HCT116 (cell line): ENCODE data around the gene TMEM184A. TPM values are rescaled to one million over a fixed set of nuclear protein-coding genes. Genes with fewer than 3 reads are reported as not detected.

ENCODE experiments used
- ATAC-seq: fragments of 200-7000 bp; cut with Tn5 transposase; 2 replicates; pipeline ENCODE4 v1.9.1; 2020; ENCODE audit warnings: mild to moderate bottlenecking, moderate library complexity
- BruUV-seq: library from RNA; stranded (reverse); fragments of 400-500 nt; replicated peaks from 2 replicates; lab custom pipeline; 2021; lab: Mats Ljungman, UMichigan
- CTCF ChIA-PET: fragments of 300-600 bp; sonication (Branson Sonifier 250); formaldehyde crosslinking; loops from one replicate; lab custom pipeline; 2021; ENCODE audit warnings: antibody characterized with exemption; lab: Charles Lee
- POLR2A ChIA-PET: fragments of 300-600, 350-600 bp; sonication (Branson Sonifier 250); formaldehyde crosslinking; loops from one replicate; lab custom pipeline; 2021; ENCODE audit warnings: antibody characterized with exemption; lab: Charles Lee
- RAD21 ChIA-PET, 2 experiments: fragments of 300-600 bp; sonication (Branson Sonifier 250); formaldehyde crosslinking; loops; one replicate each; lab custom pipeline; 2023; ENCODE audit warnings: low total read pairs in 2 of 2; ENCODE audit not compliant: uncharacterized antibody in 2 of 2, unreplicated experiment in 2 of 2, low non-redundant PET in 1 of 2; lab: Charles Lee
- DNase-seq: peaks from one replicate; pipeline ENCODE4 v3.0.0-alpha.2; 2010; ENCODE audit warnings: low read depth, low spot score
- H2AFZ ChIP-seq: fragments of 200-600 bp; shearing (Covaris generic), sonication (generic); 2 replicates; pipeline ENCODE4 v1.6.1; 2017; ENCODE audit warnings: low read depth, mixed run types, mixed read lengths, antibody characterized with exemption, low read length; ENCODE audit not compliant: poor library complexity, severe bottlenecking
- H3K27ac ChIP-seq: 2 replicates; pipeline ENCODE4 v1.5.1; 2012; ENCODE audit warnings: low read depth, low read length
- H3K27me3 ChIP-seq: fragments of 200-600 bp; sonication (generic); 2 replicates; pipeline ENCODE4 v1.6.1; 2016; ENCODE audit warnings: mixed run types, low read length, mixed read lengths; ENCODE audit not compliant: insufficient read depth
- H3K36me3 ChIP-seq, 2 experiments: fragments of 200-500 bp in 1 of 2; fragments of 200-600 bp in 1 of 2; sonication (Bioruptor generic) in 1 of 2; sonication (generic) in 1 of 2; 2 replicates each; pipeline versions ENCODE4 v1.5.1 to v1.6.1; 2014 to 2016; ENCODE audit warnings: low read length in 2 of 2, inconsistent platforms in 1 of 2, mixed read lengths in 1 of 2, mixed run types in 1 of 2; ENCODE audit not compliant: insufficient read depth in 2 of 2, control insufficient read depth in 1 of 2
- H3K4me1 ChIP-seq, 2 experiments: fragments of 200-600 bp in 1 of 2; sonication (generic) in 1 of 2; 2 replicates each; pipeline versions ENCODE4 v1.5.1 to v1.6.1; 2012 to 2017; ENCODE audit warnings: low read length in 2 of 2, inconsistent platforms in 1 of 2, mild to moderate bottlenecking in 1 of 2, mixed read lengths in 1 of 2, mixed run types in 1 of 2, moderate library complexity in 1 of 2; ENCODE audit not compliant: insufficient read depth in 2 of 2, control insufficient read depth in 1 of 2
- H3K4me2 ChIP-seq: fragments of 200-600 bp; sonication (generic); 2 replicates; pipeline ENCODE4 v1.6.1; 2017; ENCODE audit warnings: mixed run types, low read length, mixed read lengths
- H3K4me3 ChIP-seq, 2 experiments: fragments of 200-600 bp in 1 of 2; sonication (generic) in 1 of 2; replicated peaks in 1 of 2; 2 replicates each; pipeline ENCODE4 v1.5.1; 2011 to 2016; ENCODE audit warnings: low read length in 2 of 2, control low read depth in 1 of 2, low read depth in 1 of 2, mild to moderate bottlenecking in 1 of 2, mixed read lengths in 1 of 2, mixed run types in 1 of 2
- H3K79me2 ChIP-seq: fragments of 200-600 bp; sonication (generic); 2 replicates; pipeline ENCODE4 v1.6.1; 2017; ENCODE audit warnings: mild to moderate bottlenecking, mixed run types, low read length, moderate library complexity, mixed read lengths; ENCODE audit not compliant: insufficient read depth
- H3K9ac ChIP-seq: fragments of 200-600 bp; sonication (generic); 2 replicates; pipeline ENCODE4 v1.6.1; 2016; ENCODE audit warnings: low read length, mixed read lengths
- H3K9me2 ChIP-seq: fragments of 200-600 bp; sonication (generic), shearing (Covaris generic); 2 replicates; pipeline ENCODE4 v1.6.1; 2017; ENCODE audit warnings: mixed run types, mild to moderate bottlenecking, moderate library complexity; ENCODE audit not compliant: insufficient read depth
- H3K9me3 ChIP-seq, 2 experiments: fragments of 200-500 bp in 1 of 2; fragments of 200-600 bp in 1 of 2; sonication (Bioruptor generic) in 1 of 2; sonication (generic) in 1 of 2; 2 replicates each; pipeline ENCODE4 v1.6.1; 2014 to 2017; ENCODE audit warnings: low read length in 2 of 2, mixed read lengths in 2 of 2, inconsistent platforms in 1 of 2, low read depth in 1 of 2, mild to moderate bottlenecking in 1 of 2, mixed run types in 1 of 2, moderate library complexity in 1 of 2; ENCODE audit not compliant: control insufficient read depth in 1 of 2, insufficient read depth in 1 of 2
- H4K20me1 ChIP-seq: fragments of 200-600 bp; sonication (generic), shearing (Covaris generic); 2 replicates; pipeline ENCODE4 v1.6.1; 2017; ENCODE audit warnings: mixed run types, mild to moderate bottlenecking, moderate library complexity; ENCODE audit not compliant: insufficient read depth
- CBX3 ChIP-seq: IDR thresholded peaks from 2 replicates; pipeline ENCODE4 v1.6.1; 2012; ENCODE audit warnings: low read depth
- CEBPB ChIP-seq: IDR thresholded peaks from 2 replicates; pipeline ENCODE4 v1.6.1; 2012; ENCODE audit warnings: low read depth
- EGR1 ChIP-seq: IDR thresholded peaks from 2 replicates; pipeline ENCODE4 v1.6.1; 2012; ENCODE audit warnings: low read depth
- ELF1 ChIP-seq: IDR thresholded peaks from 2 replicates; pipeline ENCODE4 v1.6.1; 2012; ENCODE audit warnings: low read depth, borderline replicate concordance
- EZH2phosphoT487 ChIP-seq: fragments of 200-600 bp; IDR thresholded peaks from 2 replicates; pipeline ENCODE4 v1.6.1; 2018; ENCODE audit warnings: antibody characterized with exemption, borderline replicate concordance
- FOSL1 ChIP-seq: IDR thresholded peaks from 2 replicates; pipeline ENCODE4 v1.6.1; 2012; ENCODE audit warnings: low read depth
- JUND ChIP-seq: IDR thresholded peaks from 2 replicates; pipeline ENCODE4 v1.6.1; 2012
- POLR2A ChIP-seq: IDR thresholded peaks from 2 replicates; pipeline ENCODE4 v1.7.0; 2011; ENCODE audit warnings: borderline replicate concordance; ENCODE audit not compliant: insufficient read depth, insufficient read length; ENCODE audit errors: extremely low read depth
- RAD21 ChIP-seq: IDR thresholded peaks from 2 replicates; pipeline ENCODE4 v1.6.1; 2012; ENCODE audit warnings: low read depth, mild to moderate bottlenecking
- SP1 ChIP-seq: IDR thresholded peaks from 2 replicates; pipeline ENCODE4 v1.6.1; 2012; ENCODE audit warnings: low read depth
- TCF7L2 ChIP-seq: IDR thresholded peaks from 2 replicates; pipeline ENCODE4 v1.7.0; 2011; ENCODE audit warnings: borderline replicate concordance, inconsistent platforms; ENCODE audit not compliant: insufficient read depth, insufficient read length; ENCODE audit errors: extremely low read depth
- YY1 ChIP-seq: IDR thresholded peaks from 2 replicates; pipeline ENCODE4 v1.6.1; 2011; ENCODE audit warnings: low read length, low read depth, moderate library complexity, mild to moderate bottlenecking; ENCODE audit not compliant: insufficient replicate concordance; ENCODE audit errors: extremely low read depth
- ZFX ChIP-seq: fragments of 450-650 bp; IDR thresholded peaks from 2 replicates; pipeline ENCODE4 v1.6.1; 2017
- ZNF274 ChIP-seq: fragments of 200-500 bp; sonication (Bioruptor generic); IDR thresholded peaks from 2 replicates; pipeline ENCODE4 v1.6.1; 2014; ENCODE audit warnings: mild to moderate bottlenecking, low read depth, low read length, inconsistent platforms
- intact Hi-C: fragments of 100-400 bp; cut with micrococcal nuclease; formaldehyde crosslinking; loops from 2 replicates; pipeline ENCODE4 v1.10.0; 2022
- total RNA-seq: library from RNA; stranded (reverse); gene quantifications from one replicate; pipeline ENCODE4 v1.2.1, GENCODE V29; 2021; ENCODE audit not compliant: unreplicated experiment
- TF ChIP-seq, protein P1 (sequence below): IDR thresholded peaks from 2 replicates; pipeline ENCODE4 v1.6.1; 2012; ENCODE audit warnings: low read depth
- TF ChIP-seq, protein P2 (sequence below), 3 experiments: fragments of 200-600 bp in 1 of 3; sonication (generic) in 1 of 3; IDR thresholded peaks in 2 of 3; conservative IDR thresholded peaks in 1 of 3; 2 replicates each; pipeline ENCODE4 v1.5.1; 2012 to 2017; ENCODE audit warnings: low read depth in 2 of 3, low read length in 2 of 3, antibody characterized with exemption in 1 of 3, borderline replicate concordance in 1 of 3, control low read depth in 1 of 3, mild to moderate bottlenecking in 1 of 3, mixed read lengths in 1 of 3, mixed run types in 1 of 3, moderate library complexity in 1 of 3; ENCODE audit not compliant: insufficient read depth in 1 of 3

Gene TMEM184A
- total RNA-seq, 1 experiment from 2014 or later = 34.8 TPM

DNA sequence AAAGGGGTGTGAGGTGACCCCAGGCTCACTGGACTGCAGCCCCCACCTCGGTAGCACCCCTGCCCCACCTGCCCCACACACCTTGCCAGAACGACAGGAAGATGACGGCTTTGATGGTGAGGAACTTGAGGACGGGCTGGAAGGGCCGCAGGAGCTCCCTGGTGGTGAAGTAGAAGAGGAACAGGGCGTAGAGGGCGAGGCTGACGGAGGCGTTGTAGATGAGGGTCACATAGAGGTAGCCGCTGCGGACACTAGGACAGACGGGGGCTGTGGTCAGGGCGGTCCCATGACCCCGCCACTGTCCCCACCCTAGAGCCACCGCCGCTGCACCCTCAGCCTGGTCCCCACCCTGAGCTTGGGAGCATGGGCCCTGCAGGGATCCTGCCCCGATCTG, 7.6 kb downstream of the TMEM184A start:
- Histone ChIP-seq H3K4me3 (no peak overlapping the region), H4K20me1 (no peaks in the 10 kb centered on the region), H3K9me3 (no peaks in the 10 kb centered on the region), H3K4me2 (no peak overlapping the region), H3K27me3 (no peaks in the 10 kb centered on the region), H3K4me1 (no peaks in the 10 kb centered on the region), H3K9ac (no peak overlapping the region), H3K79me2 (no peaks in the 10 kb centered on the region), H3K9me2 (no peaks in the 10 kb centered on the region), H2AFZ (no peak overlapping the region), H3K36me3 (no peaks in the 10 kb centered on the region), H3K27ac (no peak overlapping the region)
- DNase-seq = no peak
- peak; percentile 39; the same call in 1 of the 2 replicates for ATAC-seq
- intact Hi-C loops = no loop called here
- ChIA-PET POLR2A (no interaction called here), CTCF (no interaction called here), RAD21 (no interaction called here)
- TF ChIP-seq TCF7L2 = no peak
- no peak for TF ChIP-seq ZNF274
- no peak for TF ChIP-seq ELF1
- TF ChIP-seq EGR1 = no peak
- TF ChIP-seq POLR2A = no peak
- TF ChIP-seq FOSL1 = no peak
- TF ChIP-seq RAD21 = no peak
- no peak for TF ChIP-seq SP1
- TF ChIP-seq, protein P1, sequence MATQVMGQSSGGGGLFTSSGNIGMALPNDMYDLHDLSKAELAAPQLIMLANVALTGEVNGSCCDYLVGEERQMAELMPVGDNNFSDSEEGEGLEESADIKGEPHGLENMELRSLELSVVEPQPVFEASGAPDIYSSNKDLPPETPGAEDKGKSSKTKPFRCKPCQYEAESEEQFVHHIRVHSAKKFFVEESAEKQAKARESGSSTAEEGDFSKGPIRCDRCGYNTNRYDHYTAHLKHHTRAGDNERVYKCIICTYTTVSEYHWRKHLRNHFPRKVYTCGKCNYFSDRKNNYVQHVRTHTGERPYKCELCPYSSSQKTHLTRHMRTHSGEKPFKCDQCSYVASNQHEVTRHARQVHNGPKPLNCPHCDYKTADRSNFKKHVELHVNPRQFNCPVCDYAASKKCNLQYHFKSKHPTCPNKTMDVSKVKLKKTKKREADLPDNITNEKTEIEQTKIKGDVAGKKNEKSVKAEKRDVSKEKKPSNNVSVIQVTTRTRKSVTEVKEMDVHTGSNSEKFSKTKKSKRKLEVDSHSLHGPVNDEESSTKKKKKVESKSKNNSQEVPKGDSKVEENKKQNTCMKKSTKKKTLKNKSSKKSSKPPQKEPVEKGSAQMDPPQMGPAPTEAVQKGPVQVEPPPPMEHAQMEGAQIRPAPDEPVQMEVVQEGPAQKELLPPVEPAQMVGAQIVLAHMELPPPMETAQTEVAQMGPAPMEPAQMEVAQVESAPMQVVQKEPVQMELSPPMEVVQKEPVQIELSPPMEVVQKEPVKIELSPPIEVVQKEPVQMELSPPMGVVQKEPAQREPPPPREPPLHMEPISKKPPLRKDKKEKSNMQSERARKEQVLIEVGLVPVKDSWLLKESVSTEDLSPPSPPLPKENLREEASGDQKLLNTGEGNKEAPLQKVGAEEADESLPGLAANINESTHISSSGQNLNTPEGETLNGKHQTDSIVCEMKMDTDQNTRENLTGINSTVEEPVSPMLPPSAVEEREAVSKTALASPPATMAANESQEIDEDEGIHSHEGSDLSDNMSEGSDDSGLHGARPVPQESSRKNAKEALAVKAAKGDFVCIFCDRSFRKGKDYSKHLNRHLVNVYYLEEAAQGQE = no peak
- no peak for TF ChIP-seq YY1
- no peak for TF ChIP-seq EZH2phosphoT487
- TF ChIP-seq ZFX = no peak
- TF ChIP-seq CBX3 = no peak
- TF ChIP-seq CEBPB = no peak
- no peak for TF ChIP-seq JUND
- TF ChIP-seq, protein P2, sequence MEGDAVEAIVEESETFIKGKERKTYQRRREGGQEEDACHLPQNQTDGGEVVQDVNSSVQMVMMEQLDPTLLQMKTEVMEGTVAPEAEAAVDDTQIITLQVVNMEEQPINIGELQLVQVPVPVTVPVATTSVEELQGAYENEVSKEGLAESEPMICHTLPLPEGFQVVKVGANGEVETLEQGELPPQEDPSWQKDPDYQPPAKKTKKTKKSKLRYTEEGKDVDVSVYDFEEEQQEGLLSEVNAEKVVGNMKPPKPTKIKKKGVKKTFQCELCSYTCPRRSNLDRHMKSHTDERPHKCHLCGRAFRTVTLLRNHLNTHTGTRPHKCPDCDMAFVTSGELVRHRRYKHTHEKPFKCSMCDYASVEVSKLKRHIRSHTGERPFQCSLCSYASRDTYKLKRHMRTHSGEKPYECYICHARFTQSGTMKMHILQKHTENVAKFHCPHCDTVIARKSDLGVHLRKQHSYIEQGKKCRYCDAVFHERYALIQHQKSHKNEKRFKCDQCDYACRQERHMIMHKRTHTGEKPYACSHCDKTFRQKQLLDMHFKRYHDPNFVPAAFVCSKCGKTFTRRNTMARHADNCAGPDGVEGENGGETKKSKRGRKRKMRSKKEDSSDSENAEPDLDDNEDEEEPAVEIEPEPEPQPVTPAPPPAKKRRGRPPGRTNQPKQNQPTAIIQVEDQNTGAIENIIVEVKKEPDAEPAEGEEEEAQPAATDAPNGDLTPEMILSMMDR (IDR thresholded peaks at IDR 0.05 in 2 of 3, conservative IDR thresholded peaks at IDR 0.05 in 1 of 3; ENCODE audit: borderline replicate concordance in 1 of 3, insufficient read depth in 1 of 3, low read depth in 2 of 3, low read length in 2 of 3) = no peak; a peak in 1 of 6 replicates
- no TSS peak for BruUV-seq
